Measurements from ENCODE around the gene ADAMTSL4.
"Not testable (repeated sequence)": the region's sequence is repeated elsewhere in the genome, so short reads cannot be mapped to it uniquely, and the experiment has no call there.

Gene ADAMTSL4

DNA sequence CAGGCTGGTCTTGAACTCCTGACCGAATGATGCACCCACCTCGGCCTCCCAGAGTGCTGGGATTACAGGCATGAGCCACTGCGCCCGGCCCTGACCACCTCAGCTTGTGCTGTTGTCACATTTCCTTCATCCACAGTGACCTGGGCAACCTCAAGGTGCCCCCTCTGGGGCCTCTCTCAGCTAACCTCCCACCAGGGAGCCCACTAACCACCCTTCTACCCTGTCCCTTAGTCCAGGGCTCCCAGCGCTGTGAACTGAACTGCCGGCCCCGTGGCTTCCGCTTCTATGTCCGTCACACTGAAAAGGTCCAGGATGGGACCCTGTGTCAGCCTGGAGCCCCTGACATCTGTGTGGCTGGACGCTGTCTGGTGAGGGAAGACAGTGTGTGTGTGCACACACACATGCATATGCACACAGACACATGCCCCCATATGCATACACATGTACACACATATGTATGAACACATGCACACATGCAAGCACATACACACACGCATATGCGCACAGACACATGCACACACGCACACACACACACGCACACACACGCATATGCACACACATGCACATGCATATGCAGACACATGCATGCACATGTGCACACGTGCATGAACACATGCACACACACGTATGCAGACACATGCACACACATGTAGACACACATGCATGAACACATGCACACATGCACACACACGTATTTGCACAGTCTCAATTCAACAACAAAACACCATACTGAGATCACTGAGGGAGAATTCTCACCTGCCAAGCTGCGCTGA lies 6.2 kb downstream of the ADAMTSL4 start:
- no peak for DNase-seq (ENCODE audit: low read depth in 3 of 3)

DNA sequence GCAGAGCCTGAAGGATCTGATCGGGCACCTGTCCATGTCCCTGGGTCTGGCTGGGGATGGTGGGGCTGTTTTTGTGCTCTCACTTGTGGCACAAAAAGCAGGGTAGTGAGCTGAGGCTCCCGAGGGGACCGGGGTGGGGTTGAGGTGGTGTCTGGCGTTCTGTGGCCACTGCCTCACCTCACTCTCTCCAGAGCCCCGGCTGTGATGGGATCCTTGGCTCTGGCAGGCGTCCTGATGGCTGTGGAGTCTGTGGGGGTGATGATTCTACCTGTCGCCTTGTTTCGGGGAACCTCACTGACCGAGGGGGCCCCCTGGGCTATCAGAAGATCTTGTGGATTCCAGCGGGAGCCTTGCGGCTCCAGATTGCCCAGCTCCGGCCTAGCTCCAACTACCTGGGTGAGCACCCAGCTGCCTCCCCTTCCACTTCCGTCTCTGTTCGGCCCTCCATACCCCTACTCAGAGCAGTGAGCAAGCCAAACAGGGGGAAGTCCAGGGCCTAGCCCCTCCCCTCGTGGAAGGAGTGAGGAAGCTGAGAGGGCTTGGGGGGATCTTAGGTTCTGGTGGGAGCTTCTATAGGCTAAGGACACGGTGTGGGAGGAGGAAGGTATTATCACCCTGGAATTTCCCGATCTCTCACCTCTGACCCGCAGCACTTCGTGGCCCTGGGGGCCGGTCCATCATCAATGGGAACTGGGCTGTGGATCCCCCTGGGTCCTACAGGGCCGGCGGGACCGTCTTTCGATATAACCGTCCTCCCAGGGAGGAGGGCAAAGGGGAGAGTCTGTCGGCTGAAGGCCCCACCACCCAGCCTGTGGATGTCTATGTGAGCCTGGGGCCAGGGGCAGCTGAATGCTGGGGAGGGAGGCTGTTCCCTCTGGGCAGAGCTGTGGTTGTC lies 7.0 kb downstream of the ADAMTSL4 start:
- DNase-seq (ENCODE audit: low read depth in 3 of 3): no peak

DNA sequence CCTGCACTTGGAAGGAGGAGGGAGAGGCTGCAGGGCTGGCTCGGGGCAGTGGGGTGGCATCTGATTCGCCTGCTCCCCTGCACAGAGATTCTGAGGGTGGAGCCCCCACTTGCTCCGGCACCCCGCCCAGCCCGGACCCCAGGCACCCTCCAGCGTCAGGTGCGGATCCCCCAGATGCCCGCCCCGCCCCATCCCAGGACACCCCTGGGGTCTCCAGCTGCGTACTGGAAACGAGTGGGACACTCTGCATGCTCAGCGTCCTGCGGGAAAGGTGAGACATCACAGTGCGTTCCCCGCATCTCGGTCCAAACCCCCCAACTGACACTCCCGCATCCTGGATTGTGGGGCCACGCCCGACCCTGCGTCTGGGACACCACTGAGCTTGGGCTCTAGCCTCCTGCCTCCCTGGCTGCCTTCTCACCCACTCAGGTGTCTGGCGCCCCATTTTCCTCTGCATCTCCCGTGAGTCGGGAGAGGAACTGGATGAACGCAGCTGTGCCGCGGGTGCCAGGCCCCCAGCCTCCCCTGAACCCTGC lies 7.9 kb downstream of the ADAMTSL4 start:
- no peak for DNase-seq (ENCODE audit: low read depth in 3 of 3)

DNA sequence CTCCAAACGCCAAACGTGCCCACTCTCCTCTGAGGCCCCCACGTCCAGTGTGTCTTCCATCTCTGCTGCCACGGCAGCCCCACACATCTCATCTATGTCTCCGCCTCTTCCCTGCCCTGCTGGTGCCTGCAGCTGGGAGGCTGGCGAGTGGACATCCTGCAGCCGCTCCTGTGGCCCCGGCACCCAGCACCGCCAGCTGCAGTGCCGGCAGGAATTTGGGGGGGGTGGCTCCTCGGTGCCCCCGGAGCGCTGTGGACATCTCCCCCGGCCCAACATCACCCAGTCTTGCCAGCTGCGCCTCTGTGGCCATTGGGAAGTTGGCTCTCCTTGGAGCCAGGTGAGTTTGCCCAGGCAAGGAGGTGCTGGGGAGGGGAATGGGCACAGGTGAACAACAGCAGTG lies 8.6 kb downstream of the ADAMTSL4 start:
- no peak for DNase-seq (ENCODE audit: low read depth in 3 of 3)

DNA sequence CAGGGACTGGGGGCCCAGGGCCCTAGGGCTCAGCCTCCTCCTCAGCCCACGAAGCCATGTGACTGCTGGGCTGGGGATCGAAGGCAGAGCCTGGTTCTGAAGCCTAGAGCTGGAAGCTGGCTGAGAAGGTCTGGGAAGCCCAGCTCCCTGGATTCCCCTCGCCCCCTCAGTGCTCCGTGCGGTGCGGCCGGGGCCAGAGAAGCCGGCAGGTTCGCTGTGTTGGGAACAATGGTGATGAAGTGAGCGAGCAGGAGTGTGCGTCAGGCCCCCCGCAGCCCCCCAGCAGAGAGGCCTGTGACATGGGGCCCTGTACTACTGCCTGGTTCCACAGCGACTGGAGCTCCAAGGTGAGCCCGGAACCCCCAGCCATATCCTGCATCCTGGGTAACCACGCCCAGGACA lies 9.1 kb downstream of the ADAMTSL4 start:
- no peak for DNase-seq (ENCODE audit: low read depth in 3 of 3)

DNA sequence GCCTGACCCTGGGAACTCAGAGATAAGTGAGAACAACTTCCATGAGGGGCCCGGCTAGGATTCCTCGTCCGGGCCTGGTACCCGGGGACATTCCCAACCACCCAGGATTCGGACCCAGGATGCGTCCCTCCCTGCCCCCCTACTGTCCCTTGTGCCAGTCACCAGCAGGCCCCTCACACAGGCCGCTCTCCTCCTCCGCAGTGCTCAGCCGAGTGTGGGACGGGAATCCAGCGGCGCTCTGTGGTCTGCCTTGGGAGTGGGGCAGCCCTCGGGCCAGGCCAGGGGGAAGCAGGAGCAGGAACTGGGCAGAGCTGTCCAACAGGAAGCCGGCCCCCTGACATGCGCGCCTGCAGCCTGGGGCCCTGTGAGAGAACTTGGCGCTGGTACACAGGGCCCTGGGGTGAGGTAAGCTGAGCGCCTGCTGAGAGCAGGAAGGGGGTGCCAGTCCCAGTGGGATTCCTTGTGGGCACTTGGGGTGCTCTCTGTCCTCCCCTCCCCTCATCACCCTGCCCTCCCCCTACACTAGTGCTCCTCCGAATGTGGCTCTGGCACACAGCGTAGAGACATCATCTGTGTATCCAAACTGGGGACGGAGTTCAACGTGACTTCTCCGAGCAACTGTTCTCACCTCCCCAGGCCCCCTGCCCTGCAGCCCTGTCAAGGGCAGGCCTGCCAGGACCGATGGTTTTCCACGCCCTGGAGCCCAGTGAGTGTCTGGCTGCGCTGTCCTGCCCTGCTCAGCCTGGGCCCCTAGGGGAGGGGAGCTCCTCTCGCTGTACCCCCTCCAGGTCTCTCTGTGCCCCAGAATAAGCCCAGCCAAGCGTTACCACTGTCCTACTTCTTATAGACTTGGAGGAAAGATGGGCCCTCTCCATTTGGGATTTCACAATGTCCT lies 9.8 kb downstream of the ADAMTSL4 start:
- DNase-seq (ENCODE audit: low read depth in 3 of 3): no peak

DNA sequence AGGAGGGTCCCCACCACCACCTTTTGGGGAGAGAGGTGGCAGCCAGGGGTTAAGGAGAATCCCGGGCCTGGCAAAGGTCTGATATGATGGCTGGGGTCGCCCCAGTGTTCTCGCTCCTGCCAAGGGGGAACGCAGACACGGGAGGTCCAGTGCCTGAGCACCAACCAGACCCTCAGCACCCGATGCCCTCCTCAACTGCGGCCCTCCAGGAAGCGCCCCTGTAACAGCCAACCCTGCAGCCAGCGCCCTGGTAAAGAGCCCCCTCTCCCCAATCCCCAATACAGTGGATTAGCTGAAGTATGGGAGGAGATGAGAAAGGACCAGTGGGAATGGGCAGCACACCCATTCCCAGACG lies 10.4 kb downstream of the ADAMTSL4 start:
- DNase-seq (ENCODE audit: low read depth in 3 of 3): no peak

DNA sequence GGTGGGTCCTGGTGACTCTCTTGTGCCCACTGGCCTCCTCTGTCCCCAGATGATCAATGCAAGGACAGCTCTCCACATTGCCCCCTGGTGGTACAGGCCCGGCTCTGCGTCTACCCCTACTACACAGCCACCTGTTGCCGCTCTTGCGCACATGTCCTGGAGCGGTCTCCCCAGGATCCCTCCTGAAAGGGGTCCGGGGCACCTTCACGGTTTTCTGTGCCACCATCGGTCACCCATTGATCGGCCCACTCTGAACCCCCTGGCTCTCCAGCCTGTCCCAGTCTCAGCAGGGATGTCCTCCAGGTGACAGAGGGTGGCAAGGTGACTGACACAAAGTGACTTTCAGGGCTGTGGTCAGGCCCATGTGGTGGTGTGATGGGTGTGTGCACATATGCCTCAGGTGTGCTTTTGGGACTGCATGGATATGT lies 10.8 kb downstream of the ADAMTSL4 start:
- peak in 2 of 3 experiments; percentile 52 to 58 for DNase-seq (ENCODE audit: low read depth in 3 of 3)

DNA sequence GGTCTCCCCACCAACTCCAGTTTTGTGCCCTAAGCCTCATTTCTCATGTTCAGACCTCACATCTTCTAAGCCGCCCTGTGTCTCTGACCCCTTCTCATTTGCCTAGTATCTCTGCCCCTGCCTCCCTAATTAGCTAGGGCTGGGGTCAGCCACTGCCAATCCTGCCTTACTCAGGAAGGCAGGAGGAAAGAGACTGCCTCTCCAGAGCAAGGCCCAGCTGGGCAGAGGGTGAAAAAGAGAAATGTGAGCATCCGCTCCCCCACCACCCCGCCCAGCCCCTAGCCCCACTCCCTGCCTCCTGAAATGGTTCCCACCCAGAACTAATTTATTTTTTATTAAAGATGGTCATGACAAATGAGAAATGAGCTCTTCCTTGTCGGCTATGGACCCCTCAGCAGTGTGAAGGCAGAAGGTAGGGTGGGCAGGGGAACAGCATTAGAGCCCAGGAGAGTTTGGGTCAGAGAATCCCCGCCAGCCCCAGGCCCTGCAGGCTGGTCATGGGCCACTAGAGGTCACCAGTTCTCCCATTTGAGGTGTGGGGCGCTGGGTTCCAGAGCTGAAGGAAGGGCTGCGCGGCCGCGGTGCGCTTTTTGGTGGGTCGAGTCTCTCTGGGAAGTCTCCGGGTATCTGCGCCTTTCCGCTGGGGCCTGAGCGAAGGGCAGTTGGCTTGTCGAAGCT lies 11.5 kb downstream of the ADAMTSL4 start:
- peak; percentile 67 to 72 (median 69) for DNase-seq (ENCODE audit: low read depth in 3 of 3)

DNA sequence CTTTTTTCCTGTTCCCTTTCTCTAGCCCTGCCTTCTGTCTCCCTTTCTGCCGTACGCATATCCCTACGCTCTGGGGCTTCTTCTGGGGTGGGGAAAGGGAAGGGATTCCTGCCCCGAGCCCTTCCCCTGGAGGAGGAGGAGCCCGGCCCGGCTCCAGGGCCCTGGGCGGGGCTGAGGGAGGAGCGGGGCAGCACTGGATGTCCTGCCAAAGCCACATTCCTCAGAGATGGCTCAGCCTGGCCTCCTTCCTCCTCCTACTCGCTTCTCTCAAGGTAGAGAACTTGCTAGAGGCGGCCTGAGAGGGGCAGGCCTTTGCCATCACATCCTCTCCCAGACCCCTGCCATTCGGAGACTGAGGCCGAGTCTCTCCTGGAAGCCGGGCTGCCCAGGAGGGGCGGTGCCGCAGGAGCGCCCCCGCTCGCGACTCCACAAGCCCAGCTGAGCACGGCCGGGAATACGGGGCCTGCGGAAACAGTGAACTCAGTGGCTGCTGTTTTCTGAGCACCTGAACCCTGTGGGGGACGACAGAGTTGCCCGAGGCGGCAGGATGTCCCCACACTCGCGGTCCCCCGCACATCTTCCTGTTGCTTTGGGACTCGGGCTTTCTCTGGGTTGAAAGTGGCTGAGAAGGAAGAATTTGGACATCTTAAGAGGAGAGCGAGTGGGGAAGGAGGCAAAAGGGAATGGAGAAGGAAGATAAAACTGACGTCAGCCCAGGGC lies 12.2 kb downstream of the ADAMTSL4 start:
- DNase-seq (ENCODE audit: low read depth in 3 of 3): no peak

DNA sequence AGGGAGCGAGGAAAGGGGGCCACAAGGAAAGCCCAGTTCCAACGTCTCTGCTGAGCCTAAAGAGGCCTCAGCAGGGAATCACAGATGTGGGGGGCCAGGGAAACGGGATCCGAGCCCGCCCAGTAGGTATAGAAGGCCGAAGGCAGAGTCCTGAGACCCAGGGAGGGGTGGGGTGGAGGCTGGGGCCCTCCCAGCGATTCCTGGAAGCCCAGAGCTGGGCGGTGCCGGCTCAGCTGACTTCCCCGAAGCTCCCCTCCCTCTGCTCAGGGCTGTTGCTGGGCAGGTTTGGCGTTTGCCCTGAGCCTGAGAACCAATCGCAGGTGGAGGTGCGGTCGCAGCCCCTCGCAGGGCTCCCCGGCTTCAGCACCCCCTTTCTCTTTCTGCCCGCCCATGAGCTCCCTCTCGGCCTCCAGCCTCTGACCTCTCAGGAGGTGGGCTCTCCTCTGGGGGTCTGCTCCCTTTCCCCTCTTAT lies 12.8 kb downstream of the ADAMTSL4 start:
- peak; percentile 74 to 85 (median 84) for DNase-seq (ENCODE audit: low read depth in 3 of 3)

DNA sequence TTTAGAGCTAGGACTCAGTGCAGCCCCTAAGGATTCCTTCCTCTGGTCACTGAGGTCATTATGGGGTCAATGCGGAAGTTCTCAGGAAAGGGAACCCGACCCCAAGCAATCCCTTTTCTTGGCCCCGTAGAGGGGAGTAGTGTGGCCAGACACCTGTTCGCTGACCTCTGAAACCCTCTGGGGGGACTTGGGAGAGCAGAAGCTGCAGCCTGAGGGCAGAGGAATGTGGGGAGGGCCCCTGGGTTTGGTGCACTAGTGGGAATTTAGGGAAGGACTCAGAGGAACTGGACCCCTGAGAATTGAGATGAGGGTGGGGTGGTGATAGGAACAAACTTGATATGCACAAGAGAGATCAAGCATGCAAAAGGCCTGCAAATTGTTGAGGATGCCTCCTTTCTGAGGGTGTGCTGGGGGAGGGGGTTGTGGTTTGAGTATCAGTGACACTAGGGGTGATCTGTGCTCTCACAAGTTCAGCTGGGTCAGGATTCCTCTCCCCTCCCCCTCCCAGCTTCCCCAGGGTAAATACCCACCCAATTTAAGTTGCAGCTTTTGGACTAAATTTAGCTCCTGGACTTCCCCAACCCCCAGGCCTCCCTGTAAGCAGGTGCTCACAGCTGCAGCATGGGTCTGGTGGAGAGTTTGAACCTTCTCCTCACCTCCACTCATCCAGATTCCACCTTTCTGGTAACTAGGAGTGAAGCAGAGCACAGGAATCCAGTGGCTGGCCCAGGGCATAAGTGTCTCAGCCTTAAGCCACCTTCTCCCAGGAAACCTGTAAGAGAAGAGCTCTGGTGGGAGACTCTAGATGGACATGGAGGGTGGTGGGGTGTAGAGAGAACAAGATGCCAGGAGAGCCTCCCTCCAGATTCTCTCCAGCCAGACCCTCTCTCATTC lies 13.5 kb downstream of the ADAMTSL4 start:
- peak in 2 of 3 experiments; percentile 50 to 59 for DNase-seq (ENCODE audit: low read depth in 3 of 3)

DNA sequence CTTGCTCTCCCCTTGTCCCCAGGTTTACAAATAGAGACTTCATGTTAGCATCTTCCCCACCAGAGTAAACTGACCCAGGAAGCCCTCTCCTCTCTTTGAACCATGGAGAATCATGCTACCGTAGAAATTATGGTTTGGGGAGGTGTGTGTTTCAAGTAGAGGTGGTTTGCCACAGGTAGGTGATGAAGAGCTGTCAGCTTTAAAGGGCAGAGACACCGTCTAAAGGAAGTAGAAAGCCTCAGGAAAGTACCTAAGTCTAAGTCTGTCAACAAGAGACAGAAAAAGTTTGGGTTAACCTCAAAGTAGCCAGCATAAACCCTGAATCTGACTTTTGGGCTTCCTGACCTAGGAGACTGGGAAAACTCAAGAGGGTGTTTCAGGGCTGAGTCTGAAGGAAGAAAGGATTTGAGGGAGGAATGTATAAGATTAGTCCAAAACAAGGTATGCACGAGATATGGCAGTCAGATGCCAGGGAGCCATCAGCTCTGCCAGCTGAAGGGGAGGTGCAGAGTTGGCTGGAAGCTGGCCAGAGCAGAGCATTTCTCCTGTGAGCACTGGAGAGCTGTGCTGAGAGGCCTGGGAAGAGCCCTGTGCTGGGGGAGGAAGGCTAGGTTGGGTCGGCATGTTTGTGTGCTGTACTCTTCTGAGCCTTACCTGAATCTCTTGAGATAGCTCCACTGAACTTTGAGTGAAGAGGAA lies 14.3 kb downstream of the ADAMTSL4 start:
- DNase-seq (ENCODE audit: low read depth in 3 of 3): no peak

DNA sequence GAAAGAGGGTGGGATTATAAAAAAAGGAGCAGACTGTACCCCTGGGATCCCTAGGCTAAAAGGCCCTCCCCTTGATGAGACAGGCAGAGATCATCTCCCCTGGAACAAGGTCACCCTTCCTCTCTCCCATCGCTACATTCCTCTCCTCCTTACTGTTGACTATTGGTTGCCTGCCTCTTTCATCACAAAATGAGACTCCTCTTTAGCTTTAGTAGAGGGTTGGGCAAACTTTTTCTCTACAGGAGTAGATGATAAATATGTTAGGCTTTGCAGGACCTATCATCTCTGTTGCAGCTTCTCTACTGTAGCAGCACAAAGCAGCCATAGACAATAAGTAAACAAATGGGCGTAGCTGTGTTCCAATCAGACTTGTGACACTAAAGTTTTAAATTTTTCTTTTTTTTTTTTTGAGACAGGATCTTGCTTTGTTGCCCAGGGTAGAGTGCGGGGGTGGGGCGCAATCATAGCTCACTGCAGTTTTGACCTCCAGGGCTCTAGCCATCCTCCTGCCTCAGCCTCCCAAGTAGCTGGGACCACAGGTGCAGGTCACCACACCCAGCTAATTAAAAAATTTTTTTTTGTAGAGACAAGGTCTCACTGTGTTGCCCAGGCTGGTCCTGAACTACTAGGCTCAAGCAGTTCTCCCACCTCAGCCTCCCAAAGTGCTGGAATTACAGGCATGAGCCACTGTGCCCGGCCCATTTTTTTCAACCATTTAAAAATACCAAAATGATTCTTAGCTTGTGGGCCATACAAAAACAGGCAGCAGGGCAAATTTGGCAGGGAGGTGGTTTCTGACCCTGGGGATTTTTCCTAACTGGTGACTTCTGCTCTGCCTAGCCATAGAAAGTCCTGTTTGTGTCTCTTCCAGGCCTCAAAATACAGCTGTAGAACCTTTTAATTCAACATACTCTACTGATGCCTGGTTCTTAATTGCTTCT lies 15.1 kb downstream of the ADAMTSL4 start:
- DNase-seq (ENCODE audit: low read depth in 3 of 3): no peak

DNA sequence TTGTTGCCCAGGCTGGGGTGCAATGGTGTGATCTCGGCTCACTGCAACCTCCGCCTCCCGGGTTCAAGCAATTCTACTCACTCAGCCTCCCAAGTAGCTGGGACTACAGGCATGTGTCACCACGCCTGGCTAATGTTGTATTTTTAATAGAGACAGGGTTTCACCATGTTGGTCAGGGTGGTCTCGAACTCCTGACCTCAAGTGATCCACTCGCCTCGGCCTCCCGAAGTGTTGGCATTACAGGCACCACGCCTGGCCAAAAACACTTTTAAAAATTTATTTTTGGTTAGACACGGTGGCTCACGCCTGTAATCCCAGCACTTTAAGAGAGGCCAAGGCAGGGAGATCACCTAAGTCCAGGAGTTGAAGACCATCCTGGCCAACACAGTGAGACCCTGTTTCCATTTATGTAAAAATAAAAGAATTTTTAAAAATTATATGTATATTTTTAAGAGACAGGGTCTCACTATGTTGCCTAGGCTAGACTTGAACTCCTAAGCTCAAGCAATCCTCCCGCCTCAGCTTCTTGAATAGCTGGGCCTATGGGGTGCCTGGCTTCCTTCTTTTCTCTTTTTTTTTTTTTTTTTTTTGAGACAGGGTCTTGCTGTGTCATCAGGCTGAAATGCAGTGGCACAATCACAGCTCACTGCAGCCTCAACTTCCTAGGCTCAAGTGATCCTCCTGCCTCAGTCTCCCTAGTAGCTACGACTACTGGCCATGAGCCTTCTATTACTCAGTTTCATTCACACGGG lies 16.2 kb downstream of the ADAMTSL4 start:
- DNase-seq (ENCODE audit: low read depth in 3 of 3): not testable (repeated sequence)

DNA sequence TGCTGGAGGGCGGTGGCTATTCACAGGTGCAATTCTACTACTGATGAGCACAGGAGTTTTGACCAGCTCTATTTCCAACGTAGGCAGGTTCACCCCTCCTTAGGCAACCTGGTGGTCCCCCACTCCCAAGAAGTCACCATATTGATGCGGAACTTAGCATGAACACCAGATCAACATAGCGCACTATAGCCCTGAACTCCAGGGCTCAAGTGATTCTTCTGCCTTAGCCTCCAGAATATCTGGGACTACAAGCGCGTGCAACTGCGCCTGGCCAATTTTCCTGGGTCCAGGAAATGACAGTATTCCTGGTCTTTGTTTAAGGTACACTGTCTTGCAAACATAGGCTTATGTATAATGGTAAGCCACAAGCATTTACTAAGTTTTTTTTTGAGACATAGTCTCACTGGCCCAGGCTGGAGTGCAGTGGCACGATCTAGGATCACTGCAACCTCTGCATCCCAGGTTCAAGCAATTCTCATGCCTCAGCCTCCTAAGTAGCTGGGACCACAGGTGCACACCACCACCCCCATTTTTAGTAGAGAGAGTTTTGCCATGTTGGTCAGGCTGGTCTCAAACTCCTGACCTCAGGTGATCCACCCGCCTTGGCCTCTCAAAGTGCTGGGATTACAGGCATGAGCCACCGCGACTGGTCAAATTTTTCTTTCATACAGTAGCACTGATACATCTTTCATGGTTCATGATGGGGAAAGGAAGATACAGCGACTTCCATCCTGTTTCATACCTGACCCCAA lies 17.6 kb downstream of the ADAMTSL4 start:
- no peak for DNase-seq (ENCODE audit: low read depth in 3 of 3)
